Parietal lobe (tissue), 1 donor: ENCODE measurements around the gene MUC16. TPM values are rescaled to one million over a fixed set of nuclear protein-coding genes. Genes with fewer than 3 reads are reported as not detected.

Experiments
- total RNA-seq: library from RNA; depleted of rRNA; stranded (reverse); fragments of >200 nt; gene quantifications from one replicate; pipeline ENCODE4 v1.2.3, GENCODE V29; 2014

Gene MUC16
- not detected for total RNA-seq

GRCh38 chr19:9009935-9010651 is at the start of gene MUC16:
TSS of gene MUC16 (minus strand) at chr19:9010409.

Other genes with a start within 250 kb of the MUC16 start
- 64.8 TPM for gene ZNF558, start 178.1 kb downstream of the MUC16 start, total RNA-seq
- gene MBD3L1, start 178.0 kb downstream of the MUC16 start, total RNA-seq = not detected
- gene OR1M1, start 76.7 kb upstream of the MUC16 start, total RNA-seq = not detected
- not detected for gene OR7G2, start 97.1 kb upstream of the MUC16 start, total RNA-seq
- gene OR7G1, start 105.4 kb upstream of the MUC16 start, total RNA-seq = not detected
- gene OR7G3, start 116.5 kb upstream of the MUC16 start, total RNA-seq = not detected
- 31.0 TPM for gene ZNF317, start 130.0 kb upstream of the MUC16 start, total RNA-seq
- not detected for gene OR7D2, start 168.6 kb upstream of the MUC16 start, total RNA-seq
- not detected for gene OR7D4, start 209.2 kb upstream of the MUC16 start, total RNA-seq
- gene OR7E24, start 240.5 kb upstream of the MUC16 start, total RNA-seq = not detected